GM18499 (cell line): ENCODE data around the gene HOXA10.

ENCODE experiments used
- ATAC-seq: cut with Tn5 transposase; IDR thresholded peaks from one replicate; pipeline ENCODE4 v1.9.1; 2021; ENCODE audit warnings: moderate number of reproducible peaks; ENCODE audit not compliant: insufficient read depth, unreplicated experiment

HOXA10 gene

GRCh38 chr7:27147199-27148030 is 26.7 kb downstream of the HOXA10 start, which contains the start of gene HOXA6:
Gene HOXA6 (minus strand): TSS chr7:27147774. CDS start chr7:27147749, 25 bp downstream.
- no peak for ATAC-seq

GRCh38 chr7:27146491-27147198 is 27.5 kb downstream of the HOXA10 start:
- ATAC-seq, result no peak

GRCh38 chr7:27145914-27146412 is 28.2 kb downstream of the HOXA10 start:
- no peak for ATAC-seq

GRCh38 chr7:27145165-27145913 is 28.8 kb downstream of the HOXA10 start:
- ATAC-seq, result no peak

- ATAC-seq, result no peak
Measured at GRCh38 chr7:27144781-27145164, 29.3 kb downstream of the HOXA10 start.

GRCh38 chr7:27143950-27144780 is 30.0 kb downstream of the HOXA10 start:
- no peak for ATAC-seq

- no peak for ATAC-seq
Measured at GRCh38 chr7:27143023-27143949, 30.8 kb downstream of the HOXA10 start, which contains the start of gene HOXA5. Gene HOXA5 (minus strand): TSS chr7:27143681. CDS start chr7:27143607, 74 bp downstream.

GRCh38 chr7:27142580-27143022 is 31.5 kb downstream of the HOXA10 start:
- no peak for ATAC-seq

- no peak for ATAC-seq
Measured at GRCh38 chr7:27141923-27142579, 32.1 kb downstream of the HOXA10 start.

- ATAC-seq, result no peak
Measured at GRCh38 chr7:27141137-27141922, 32.8 kb downstream of the HOXA10 start.

- ATAC-seq, result no peak
Measured at GRCh38 chr7:27140126-27140857, 33.8 kb downstream of the HOXA10 start.

- ATAC-seq, result no peak
Measured at GRCh38 chr7:27139334-27140125, 34.6 kb downstream of the HOXA10 start.

GRCh38 chr7:27138985-27139333 is 35.2 kb downstream of the HOXA10 start:
- ATAC-seq, result no peak

- no peak for ATAC-seq
Measured at GRCh38 chr7:27138472-27138871, 35.6 kb downstream of the HOXA10 start.

- no peak for ATAC-seq
Measured at GRCh38 chr7:27137640-27138315, 36.3 kb downstream of the HOXA10 start.
